HT-29 (cell line): ENCODE data around the gene HGFAC. TPM values are rescaled to one million over a fixed set of nuclear protein-coding genes. Genes with fewer than 3 reads are reported as not detected.
"Not testable (repeated sequence)": the region's sequence is repeated elsewhere in the genome, so short reads cannot be mapped to it uniquely, and the experiment has no call there.

ENCODE experiments used
- DNase-seq: peaks from one replicate; pipeline ENCODE4 v3.0.0-alpha.2; 2015; ENCODE audit warnings: low spot score
- total RNA-seq: library from RNA; depleted of rRNA; stranded (reverse); fragments of >200 nt; shearing (Covaris generic); gene quantifications from 2 replicates; pipeline ENCODE4 v1.2.3, GENCODE V29; 2014

HGFAC gene
- total RNA-seq, 1 experiment from 2014 or later: not detected

DNA sequence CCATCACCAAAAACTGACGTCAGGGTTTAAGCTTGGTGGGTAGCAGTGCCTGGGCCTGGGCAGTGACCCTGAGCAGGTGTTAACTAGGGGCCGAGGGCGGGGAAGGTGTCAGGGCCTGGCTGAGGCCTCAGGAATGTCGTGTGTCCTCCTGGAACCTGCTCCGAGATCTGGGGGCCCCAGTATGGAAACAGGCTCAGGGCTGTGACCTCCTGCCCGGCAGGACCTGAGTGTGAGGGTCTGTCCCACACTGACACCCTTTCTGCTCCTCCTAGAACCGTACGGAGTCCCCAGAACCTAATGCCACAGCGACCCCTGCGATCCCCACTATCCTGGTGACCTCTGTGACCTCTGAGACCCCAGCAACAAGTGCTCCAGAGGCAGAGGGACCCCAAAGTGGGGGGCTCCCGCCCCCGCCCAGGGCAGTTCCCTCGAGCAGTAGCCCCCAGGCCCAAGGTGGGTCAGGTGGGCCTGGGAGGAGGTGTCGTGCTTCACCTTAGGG lies 741 bp downstream of the HGFAC start:
- no peak for DNase-seq

DNA sequence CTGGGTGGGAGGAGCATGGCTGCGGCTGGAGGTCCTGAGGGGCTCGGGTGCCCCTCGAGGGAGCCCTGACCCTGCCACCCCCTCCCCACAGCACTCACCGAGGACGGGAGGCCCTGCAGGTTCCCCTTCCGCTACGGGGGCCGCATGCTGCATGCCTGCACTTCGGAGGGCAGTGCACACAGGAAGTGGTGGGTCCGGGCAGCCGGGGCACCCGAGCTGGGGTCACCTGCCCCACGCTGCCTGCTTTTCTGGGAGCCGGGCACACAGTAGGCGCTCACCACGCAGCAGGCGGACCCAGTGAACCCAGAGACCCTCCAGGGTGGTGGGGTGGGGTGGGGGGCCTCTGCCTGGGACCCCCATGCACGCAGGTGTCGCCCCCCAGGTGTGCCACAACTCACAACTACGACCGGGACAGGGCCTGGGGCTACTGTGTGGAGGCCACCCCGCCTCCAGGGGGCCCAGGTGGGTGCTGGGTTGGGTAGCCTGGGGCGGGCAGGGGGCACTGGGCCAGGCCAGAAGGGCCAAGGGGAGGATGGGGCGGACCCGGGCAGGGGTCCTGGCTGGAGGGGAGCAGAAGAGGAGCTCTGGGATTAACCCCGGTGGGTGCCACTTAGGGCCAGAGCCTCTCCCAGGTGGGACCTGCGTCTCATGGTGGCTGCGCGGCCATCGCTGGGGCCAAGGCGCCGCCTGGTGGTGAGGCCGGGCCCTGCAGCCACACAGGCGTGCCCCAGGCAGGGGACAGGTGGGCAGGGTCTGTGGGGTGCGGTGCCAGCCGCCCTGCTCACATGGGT lies 1.4 kb downstream of the HGFAC start:
- peak; percentile 50 for DNase-seq

DNA sequence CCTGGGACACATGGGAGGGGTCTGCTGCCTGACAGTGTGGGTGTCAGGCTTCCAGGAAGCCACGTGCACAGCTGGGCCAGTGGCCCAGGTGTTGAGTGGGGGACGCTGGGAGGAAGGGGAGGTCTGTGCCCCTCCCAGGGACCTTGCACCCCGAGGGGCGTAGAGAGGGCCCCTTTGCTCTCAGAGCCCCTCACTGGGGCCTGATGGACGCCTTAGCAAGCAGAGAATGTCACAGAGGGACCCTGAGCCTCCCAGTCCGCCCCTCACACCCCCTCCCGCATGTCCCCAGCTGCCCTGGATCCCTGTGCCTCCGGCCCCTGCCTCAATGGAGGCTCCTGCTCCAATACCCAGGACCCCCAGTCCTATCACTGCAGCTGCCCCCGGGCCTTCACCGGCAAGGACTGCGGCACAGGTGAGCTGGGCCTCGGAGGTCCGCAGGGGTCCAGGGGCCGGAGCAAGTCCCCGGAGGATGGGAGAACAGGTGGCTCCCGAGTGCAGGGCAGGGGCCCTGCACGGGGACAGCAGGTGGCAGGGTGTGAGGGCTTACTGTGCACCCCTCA lies 2.1 kb downstream of the HGFAC start:
- DNase-seq: no peak

DNA sequence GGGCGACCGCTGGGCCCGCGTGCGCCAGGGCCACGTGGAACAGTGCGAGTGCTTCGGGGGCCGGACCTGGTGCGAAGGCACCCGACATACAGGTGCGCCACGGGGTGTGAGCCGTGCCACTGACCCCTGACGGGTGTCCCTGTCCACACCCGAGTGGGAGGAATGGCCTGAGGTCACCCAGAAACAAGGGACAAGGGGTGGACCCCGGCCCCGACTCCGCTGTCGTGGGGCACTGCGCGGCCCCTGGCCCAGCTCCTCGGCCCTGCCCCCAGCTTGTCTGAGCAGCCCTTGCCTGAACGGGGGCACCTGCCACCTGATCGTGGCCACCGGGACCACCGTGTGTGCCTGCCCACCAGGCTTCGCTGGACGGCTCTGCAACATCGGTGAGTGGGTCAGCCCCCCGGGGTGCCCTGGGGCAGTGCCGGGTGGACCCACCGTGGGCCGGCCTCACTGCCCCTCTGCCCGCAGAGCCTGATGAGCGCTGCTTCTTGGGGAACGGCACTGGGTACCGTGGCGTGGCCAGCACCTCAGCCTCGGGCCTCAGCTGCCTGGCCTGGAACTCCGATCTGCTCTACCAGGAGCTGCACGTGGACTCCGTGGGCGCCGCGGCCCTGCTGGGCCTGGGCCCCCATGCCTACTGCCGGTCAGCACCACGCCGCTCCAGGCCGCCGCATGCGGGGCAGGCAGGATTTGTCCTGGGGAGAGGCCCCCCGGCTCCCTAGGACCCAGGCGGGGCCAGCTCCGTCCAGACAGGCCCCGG lies 2.8 kb downstream of the HGFAC start:
- DNase-seq: no peak

DNA sequence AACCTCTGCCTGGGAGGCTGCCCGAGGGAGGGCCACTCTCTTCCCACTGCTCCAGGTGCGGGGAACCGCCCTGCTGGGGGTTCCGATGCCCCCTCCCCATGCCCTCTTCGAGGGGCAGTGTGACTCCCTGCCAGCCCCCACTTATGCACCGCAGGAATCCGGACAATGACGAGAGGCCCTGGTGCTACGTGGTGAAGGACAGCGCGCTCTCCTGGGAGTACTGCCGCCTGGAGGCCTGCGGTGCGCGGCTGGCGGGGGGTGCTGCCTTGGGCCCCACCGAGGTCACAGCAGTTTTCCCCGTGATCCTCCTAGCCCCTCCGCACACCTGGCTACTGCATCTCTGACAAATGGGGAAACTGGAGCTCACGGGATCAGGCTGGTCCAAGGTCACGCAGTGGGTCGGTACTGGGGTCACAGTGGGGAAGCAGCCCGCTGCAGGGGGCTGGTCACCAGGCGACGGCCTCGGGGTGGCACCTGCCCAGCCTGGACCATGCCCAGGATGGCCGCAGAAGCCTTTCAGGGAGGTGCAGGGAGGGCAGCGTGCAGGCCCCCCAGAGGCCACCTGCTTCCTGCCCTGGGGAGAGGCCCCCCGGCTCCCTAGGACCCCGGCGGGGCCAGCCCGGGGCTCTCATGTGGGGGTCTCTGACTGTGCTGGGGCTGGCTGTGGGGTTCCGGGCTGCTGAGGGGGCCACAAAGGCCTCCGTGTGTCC lies 3.5 kb downstream of the HGFAC start:
- no peak for DNase-seq

DNA sequence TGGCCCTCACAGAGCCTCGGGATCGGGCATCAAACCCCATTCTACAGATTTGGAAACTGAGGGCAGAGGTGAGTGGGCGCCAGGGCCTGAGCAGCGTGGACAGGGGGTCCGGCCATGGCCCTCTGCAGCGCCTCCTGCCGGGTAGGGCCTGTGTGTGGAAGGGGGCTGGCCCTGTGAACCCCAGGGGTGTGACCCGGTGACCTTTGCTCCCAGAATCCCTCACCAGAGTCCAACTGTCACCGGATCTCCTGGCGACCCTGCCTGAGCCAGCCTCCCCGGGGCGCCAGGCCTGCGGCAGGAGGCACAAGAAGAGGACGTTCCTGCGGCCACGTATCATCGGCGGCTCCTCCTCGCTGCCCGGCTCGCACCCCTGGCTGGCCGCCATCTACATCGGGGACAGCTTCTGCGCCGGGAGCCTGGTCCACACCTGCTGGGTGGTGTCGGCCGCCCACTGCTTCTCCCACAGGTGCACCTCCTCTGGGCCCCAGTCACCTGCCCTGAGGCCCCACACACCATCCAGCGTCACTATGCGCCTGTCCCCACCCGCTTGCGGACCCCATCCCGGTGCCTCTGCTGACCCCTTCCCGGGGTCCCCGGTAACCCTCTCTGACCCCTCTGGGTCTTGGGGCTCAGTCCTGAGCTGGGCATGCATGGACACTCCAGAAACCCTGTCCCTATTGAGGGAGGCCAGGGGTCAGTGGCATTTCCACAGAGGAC lies 4.2 kb downstream of the HGFAC start:
- DNase-seq: no peak

DNA sequence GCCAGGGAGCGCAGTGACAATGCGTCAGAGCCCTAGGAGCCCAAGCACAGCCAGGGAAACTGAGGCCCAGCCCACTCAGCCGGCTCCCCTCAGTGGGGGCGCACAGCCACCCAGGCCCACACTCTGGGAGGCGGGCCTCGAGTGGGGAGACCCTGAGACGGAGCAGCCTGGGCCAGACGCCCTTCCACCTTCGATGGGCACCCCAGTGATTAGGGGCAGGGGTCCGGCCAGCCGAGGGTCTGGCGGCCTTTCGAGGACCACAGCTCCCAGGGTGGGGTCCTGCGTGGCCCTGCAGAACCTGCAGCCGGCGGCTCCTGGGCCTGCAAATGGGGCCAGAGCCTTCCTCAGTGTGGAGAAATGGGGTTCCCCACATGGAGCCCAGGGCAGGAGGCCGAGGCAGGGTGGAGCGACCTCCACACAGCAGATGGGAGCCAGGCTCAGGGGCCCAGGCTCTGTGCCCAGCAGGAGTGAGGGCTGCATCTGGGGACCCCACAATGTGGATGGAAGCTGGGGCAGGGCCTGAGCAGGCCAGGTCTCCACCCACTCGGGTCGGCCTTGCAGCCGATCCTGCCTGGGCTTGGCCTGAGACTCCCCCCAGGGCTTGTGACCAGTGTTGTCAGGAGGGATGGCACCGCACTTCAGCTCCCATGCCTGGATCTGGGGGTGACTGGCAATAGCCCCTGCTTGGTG lies 5.0 kb downstream of the HGFAC start:
- DNase-seq: no peak

DNA sequence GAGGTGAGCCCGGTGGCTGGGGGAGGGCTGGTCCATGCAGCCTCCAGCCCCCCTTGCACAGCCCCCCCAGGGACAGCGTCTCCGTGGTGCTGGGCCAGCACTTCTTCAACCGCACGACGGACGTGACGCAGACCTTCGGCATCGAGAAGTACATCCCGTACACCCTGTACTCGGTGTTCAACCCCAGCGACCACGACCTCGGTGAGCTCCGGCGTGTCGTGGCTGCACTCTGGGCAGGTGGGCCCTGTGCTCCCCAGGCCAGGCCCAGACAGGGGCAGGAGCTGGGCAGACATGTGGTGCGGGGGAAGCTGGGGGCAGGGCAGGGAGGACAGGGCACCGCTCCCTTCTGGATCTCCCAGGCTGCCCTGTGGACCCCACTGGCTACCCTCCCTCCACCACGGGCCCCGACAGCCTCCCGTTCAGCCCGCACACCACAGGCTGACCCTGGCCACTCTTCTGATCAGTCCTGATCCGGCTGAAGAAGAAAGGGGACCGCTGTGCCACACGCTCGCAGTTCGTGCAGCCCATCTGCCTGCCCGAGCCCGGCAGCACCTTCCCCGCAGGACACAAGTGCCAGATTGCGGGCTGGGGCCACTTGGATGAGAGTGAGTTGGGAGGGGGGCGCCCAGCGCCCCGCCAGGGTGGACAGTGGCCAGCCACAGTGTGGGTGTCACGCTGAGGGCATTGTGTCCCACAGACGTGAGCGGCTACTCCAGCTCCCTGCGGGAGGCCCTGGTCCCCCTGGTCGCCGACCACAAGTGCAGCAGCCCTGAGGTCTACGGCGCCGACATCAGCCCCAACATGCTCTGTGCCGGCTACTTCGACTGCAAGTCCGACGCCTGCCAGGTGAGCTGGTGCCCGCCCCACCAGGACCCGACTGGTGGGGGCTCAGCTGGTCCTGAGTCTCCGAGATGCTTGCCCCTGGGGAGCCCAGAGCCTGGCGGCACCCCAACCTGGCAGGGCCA lies 5.9 kb downstream of the HGFAC start:
- DNase-seq: no peak

DNA sequence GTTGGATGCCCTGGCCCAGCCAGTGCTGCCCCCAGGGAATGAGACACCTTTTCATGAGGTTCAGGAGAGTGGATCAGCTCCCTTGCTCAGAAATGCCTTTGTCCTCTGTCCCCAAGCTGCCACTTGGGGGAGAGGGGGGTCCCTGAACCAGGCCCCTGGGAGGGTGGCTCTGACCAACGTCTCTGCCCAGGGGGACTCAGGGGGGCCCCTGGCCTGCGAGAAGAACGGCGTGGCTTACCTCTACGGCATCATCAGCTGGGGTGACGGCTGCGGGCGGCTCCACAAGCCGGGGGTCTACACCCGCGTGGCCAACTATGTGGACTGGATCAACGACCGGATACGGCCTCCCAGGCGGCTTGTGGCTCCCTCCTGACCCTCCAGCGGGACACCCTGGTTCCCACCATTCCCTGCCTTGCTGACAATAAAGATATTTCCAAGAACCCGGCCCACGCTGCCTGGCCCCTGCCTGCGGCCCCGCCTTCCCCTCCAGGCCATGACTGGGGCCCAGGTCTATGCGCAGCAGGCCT lies 7.3 kb downstream of the HGFAC start:
- DNase-seq: no peak

DNA sequence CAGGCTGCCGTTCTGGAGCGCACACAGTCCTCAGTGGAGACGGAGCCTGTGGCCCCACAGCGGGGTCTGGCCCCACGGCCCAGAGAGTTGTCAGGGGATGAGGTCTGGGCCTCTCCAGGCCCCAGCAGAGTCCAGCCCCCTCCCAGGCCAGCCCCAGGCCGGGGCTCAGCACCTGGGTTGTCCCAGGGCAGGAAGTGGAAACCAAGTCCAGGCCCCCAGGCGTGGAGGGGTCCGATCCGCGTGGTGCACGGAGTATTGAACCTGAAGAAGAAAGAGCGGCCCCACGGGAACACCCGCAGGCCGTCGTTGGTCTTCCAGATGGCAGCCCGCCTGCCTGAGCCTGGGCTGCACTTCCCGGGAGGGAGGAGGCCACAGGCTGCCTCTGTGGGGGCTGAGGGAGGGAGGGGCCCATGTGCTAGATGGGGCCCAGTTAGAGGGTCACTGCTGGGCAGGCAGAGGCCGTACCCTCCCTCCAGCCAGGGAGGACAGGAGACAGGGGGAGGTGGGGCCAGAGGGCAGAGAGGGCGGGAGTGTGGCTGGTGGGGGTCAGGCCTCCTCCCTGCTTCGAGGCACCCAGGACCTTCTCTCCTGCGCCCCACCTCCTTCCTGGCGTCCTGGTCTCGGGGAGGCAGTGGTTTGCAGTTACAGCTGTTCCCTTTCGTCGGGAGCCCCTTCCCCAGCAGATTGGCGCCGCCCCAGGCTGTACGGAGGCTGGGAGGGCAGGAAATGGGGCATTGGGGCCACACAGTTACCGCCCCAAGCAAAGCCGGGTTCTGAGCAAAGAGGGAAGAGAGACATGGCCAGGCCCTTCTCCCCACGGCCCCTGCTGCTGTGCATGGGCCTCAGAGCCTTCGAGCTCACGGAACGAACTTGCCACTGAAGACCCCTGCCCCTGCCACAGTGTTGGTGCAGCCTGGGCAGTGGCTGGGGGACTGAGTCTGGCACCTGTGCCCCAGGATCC lies 8.1 kb downstream of the HGFAC start:
- DNase-seq: no peak

DNA sequence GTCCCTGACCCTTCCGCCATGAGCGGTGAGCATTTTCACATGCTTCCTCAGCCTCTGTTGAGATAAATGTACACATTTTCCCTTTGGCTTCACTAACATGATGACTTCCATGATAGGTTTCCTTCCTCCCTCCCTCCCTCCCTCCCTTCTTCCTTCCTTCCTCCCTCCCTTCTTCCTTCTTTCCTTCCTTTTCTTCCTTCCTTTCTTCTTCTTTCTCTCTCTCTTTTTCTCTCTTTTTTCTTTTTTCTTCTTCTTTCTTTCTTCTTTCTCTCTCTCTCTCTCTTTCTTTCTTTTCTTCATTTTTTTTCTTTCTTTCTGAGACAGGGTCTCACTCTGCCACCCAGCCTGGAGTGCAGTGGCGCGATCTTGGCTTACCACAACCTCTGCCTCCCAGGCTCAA lies 8.9 kb downstream of the HGFAC start:
- DNase-seq: no peak

DNA sequence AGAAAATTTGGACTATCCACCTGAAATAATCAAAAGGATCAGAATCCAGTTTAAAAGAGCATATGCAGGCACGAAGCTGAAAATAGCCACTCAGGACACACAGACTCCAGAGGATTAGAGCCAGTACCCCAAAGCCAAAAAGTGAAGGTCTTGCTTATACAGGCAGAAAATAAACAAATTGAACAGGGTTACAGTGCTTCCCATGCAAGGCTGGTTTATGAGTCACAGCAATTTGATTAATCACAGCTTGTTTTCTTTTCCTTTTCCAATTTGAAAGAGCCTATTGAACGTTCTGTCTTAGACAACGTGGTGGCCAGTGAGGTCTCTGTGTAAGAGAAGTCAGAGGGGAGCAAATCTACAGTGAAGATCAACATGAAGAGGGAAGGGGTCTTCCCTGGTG lies 10.2 kb downstream of the HGFAC start:
- DNase-seq: no peak

DNA sequence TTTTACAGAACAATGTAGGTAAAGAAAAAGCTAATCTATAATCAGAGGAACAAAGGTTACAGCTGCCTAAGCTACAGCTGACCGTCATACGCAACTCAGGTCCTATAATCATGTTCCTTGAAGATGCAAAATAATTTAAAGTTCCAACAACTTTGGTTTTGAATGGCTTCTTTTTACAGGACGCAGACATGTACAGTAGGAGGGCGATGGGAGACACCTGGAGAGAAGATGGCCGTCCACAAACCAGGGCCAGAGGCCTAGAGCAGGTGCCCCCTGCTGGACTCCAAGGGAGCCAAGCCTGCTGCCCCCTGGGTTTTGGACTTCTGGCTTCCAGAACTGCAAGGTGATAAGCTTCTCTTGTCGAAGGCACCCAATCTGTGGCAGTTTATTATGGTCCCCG lies 10.6 kb downstream of the HGFAC start:
- peak; percentile 52 for DNase-seq

DNA sequence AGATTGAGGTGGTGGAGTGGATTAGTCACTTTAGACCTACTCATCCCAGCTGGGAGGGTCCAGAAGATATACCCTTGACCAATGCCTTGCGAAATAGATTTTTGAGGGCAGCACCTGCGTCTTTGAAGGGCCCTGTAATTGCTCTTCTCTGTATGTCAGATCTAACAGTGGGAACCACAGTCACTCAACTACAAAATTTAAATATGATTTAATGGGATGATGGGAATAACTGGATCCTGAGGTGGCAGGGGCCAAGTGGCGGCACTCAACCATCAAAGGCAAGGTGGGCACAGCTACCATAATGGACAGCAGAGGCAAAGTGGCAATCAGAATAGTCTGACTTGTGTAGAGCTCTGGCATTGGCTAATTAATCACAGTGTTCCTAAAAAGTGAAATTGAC lies 13.8 kb downstream of the HGFAC start:
- not testable (repeated sequence) for DNase-seq

DNA sequence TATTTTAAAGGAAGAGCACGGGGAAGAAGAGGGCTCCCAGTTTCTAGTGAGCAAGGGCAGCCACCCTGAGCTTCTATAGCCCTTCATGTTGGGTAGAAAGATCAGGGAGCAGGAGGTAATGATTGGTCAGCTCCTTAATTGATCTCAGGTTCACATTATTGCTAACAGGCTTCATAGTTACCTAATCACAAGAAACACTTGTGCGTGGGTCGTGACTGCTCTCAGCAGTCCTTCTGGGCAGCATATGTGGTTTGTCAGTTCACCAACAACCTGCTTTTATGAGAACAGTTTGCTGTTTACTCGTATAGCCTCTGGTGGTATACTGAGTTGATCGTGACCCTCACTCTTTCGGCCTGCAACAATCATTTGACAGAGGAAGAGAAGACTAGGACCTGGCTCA lies 16.6 kb downstream of the HGFAC start:
- DNase-seq: no peak

DNA sequence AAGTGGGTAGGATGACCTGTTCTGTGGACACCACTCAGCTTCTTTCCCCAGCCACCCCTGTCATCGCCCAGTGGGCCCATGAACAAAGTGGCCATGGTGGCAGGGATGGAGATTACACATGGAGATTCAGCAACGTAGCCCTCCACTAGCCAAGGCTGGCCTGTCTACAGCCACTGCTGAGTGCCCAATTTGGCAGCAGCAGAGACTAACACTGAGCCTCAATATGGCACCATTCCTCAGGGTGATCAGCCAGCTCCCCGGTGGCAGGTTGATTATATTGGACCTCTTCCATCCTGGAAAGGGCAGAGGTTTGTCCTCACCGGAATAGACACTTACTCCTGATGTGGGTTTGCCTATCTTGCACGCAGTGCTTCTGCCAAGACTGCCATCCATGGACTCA lies 17.4 kb downstream of the HGFAC start:
- DNase-seq: not testable (repeated sequence)

DNA sequence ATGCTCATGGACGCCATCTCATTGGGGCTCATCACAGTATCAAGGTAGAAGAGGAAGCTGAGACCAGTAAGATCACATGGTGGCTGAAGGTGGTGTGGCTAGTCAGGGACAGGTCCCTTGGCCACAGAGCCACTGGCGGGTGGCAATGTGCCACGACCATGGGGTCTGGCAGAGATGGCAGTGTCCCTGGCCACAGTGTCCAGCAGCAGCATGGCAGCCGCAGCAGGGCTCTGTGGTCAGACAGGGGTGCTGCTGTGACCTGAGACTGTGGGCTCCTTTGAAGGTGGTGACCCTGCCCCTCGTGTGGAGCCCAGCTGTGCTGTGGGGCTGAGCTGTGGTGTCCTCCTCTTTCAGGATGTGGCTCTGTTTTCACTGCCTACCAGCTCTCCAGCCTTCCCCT lies 19.2 kb downstream of the HGFAC start:
- no peak for DNase-seq
